Tibial nerve (tissue), 4 donors: ENCODE results near the gene PTPRK. TPM values are rescaled to one million over a fixed set of nuclear protein-coding genes. Genes with fewer than 3 reads are reported as not detected.

Experiments
- DNase-seq, 2 donors: peaks; one replicate each; pipeline ENCODE4 v3.0.0-alpha.2; 2019; ENCODE audit warnings: low spot score in 2 of 2
- H3K27ac ChIP-seq, 4 donors: fragments of 200-600 bp; sonication (generic) in 3 of 4; one replicate each; pipeline ENCODE4 v1.5.1; 2017 to 2019; ENCODE audit warnings: mild to moderate bottlenecking in 1 of 4
- H3K27me3 ChIP-seq, 2 donors: fragments of 200-600 bp; sonication (generic) in 1 of 2; one replicate each; pipeline versions ENCODE4 v1.5.1 to v1.6.0; 2017 to 2019
- H3K36me3 ChIP-seq, 3 donors: fragments of 200-600 bp; sonication (generic); one replicate each; pipeline ENCODE4 v1.5.1; 2018 to 2019
- H3K4me1 ChIP-seq, 4 donors: fragments of 200-600 bp; sonication (generic) in 3 of 4; one replicate each; pipeline ENCODE4 v1.5.1; 2017 to 2019
- H3K4me3 ChIP-seq, 4 donors: fragments of 200-600 bp; sonication (generic) in 3 of 4; one replicate each; pipeline ENCODE4 v1.5.1; 2017 to 2019; ENCODE audit warnings: mild to moderate bottlenecking in 1 of 4, moderate library complexity in 1 of 4
- H3K9me3 ChIP-seq, 4 donors: fragments of 200-600 bp; sonication (generic) in 3 of 4; one replicate each; pipeline ENCODE4 v1.5.1; 2017 to 2019
- EP300 ChIP-seq, 2 donors: sonication (generic); formaldehyde crosslinking; IDR thresholded peaks; one replicate each; pipeline ENCODE4 v1.6.1; 2017; ENCODE audit warnings: antibody characterized with exemption in 2 of 2, mild to moderate bottlenecking in 1 of 2
- POLR2A ChIP-seq, 2 donors: fragments of 450-650 bp; IDR thresholded peaks; one replicate each; pipeline ENCODE4 v1.6.1; 2017; ENCODE audit warnings: antibody characterized with exemption in 2 of 2, mild to moderate bottlenecking in 2 of 2, moderate library complexity in 2 of 2
- WGBS, 2 donors: methylation state at CpG; one replicate each; pipeline ENCODE4 v1.1.5; 2018; 5-methylcytosine and 5-hydroxymethylcytosine counted together
- total RNA-seq, 4 donors: library from RNA; depleted of rRNA; stranded (reverse); fragments of >200 nt; gene quantifications; one replicate each; pipeline ENCODE4 v1.1.0, GENCODE V29; 2016
- TF ChIP-seq, protein P1 (sequence below), 5 experiments: fragments of 200-600 bp in 3 of 5; fragments of 450-650 bp in 2 of 5; sonication (generic) in 3 of 5; IDR thresholded peaks; one replicate each; pipeline ENCODE4 v1.5.1; 2016 to 2019; ENCODE audit warnings: antibody characterized with exemption in 5 of 5, mild to moderate bottlenecking in 3 of 5, moderate library complexity in 2 of 5

Gene PTPRK
- total RNA-seq, 4 donors from 2014 or later, result 17.4 to 26.1 (median 21.2) TPM

DNA sequence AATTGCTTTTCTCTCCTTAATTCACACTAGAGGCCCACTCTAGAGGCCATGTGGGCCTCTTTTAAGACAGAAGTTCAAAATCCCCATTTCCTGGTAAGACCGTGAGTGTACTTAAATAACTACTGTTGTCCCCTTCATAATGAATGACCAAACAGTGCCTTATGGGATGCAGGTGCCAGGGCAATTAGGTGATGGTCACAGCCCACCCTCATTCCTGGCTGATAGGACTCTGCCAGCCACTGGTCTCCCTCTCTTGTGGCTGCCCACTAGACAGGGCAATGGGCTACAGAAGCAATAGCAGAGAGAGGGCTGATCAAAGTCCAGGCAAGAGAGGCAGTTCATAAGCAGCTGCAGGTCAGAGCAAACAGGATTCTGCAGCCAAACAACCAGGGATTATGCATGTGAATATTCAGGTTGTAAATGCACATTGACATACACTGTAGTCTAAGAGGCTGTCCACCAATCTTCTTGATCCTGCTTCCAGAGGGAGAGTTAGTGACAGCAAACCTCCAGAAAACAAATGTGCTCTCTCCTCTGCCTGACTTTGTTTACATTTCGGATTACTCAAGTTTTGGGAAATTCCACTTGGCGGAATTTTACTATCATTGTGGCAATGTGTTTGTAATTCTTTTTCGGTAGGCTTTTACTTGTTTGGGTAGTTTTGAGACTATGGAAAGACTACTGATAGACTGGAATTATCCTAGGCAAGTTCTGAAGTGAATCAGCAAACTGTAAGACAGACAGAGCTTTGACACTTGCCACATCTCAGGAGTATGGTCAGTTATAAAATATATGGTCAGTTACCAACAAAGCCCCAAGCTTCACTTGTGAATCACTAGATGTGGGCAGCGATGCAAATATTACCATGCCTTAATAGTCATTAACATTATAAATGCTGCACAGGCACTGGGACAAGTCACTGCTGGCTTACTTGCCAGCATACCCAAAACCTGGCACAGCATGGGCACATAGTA lies 12.8 kb downstream of the PTPRK start:
- Histone ChIP-seq H3K36me3 (no peaks in the 10 kb centered on the region), H3K4me1 (peaks cover 0 to 6% (median 1%) of the 10 kb centered on the region in 4 donors), H3K27me3 (no peaks in the 10 kb centered on the region), H3K27ac (no peak overlapping the region), H3K9me3 (no peaks in the 10 kb centered on the region), H3K4me3 (no peak overlapping the region)
- 83 to 85% methylated on average over 5 of the region's 5 CpGs for WGBS, 2 donors
- no peak for TF ChIP-seq EP300 (IDR thresholded peaks at IDR 0.05)
- no peak for DNase-seq

DNA sequence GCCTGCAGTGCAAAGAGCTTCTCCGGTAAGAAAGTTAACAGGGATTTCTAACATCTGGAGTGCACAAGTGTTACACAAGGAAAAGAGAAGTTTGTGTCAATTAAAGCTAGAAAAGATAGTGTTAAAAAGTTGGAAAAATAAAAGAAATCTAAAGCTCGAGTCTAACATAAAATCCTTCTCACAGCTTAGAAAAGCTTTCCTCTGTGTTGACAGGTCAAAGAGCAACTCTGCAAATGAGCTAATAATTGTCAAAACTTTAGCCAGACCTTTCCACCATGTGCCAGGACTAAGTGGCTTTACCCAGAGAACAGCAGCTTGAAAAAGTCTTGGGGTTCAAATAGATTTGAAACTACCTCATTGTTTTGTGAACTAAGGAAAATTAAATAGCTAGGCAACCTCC lies 14.8 kb downstream of the PTPRK start:
- Histone ChIP-seq H3K27me3 (no peaks in the 10 kb centered on the region), H3K4me1 (peaks cover 0 to 6% (median 1%) of the 10 kb centered on the region in 4 donors), H3K9me3 (no peaks in the 10 kb centered on the region), H3K4me3 (no peak overlapping the region), H3K27ac (no peak overlapping the region), H3K36me3 (no peaks in the 10 kb centered on the region)
- 50 to 51% methylated on average over 2 of the region's 2 CpGs for WGBS, 2 donors
- no peak for TF ChIP-seq EP300 (IDR thresholded peaks at IDR 0.05)
- no peak for TF ChIP-seq POLR2A (IDR thresholded peaks at IDR 0.05)
- TF ChIP-seq, protein P1, sequence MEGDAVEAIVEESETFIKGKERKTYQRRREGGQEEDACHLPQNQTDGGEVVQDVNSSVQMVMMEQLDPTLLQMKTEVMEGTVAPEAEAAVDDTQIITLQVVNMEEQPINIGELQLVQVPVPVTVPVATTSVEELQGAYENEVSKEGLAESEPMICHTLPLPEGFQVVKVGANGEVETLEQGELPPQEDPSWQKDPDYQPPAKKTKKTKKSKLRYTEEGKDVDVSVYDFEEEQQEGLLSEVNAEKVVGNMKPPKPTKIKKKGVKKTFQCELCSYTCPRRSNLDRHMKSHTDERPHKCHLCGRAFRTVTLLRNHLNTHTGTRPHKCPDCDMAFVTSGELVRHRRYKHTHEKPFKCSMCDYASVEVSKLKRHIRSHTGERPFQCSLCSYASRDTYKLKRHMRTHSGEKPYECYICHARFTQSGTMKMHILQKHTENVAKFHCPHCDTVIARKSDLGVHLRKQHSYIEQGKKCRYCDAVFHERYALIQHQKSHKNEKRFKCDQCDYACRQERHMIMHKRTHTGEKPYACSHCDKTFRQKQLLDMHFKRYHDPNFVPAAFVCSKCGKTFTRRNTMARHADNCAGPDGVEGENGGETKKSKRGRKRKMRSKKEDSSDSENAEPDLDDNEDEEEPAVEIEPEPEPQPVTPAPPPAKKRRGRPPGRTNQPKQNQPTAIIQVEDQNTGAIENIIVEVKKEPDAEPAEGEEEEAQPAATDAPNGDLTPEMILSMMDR (IDR thresholded peaks at IDR 0.05), result no peak
- no peak for DNase-seq

DNA sequence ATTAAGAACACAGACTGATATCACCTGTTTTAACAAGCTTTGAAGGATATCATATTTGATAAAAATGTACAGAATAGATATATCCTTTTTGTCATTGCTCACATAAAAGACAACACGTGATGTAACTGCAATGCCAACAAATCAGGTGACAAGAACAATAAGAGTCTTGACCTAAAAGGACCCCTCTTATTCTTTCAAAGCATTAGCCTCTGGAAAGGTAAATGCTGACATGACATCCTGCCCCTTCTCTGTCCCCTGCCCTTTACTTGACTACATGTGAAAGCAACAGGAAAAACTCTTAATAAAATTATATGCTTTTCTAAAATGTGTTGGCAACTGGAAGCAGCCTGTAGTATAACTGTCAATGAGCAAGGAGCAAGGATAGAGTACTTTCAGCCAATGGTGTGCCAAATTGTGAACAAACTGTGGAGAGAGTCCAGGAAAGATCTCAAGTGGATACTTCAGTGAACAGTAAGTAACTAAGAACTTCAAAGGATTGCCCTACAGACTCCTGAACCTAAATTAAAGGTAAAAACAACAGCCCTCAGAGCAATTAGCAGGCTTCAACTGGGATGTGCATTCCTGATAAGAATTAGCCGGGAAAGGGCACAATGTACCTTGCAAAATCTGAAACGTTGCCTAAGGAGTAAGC lies 16.3 kb downstream of the PTPRK start:
- no peaks in the 10 kb centered on the region for H3K36me3 ChIP-seq
- H3K9me3 ChIP-seq, result no peaks in the 10 kb centered on the region
- 71 to 82% methylated on average over 3 of the region's 3 CpGs for WGBS, 2 donors
- no peak for TF ChIP-seq EP300 (IDR thresholded peaks at IDR 0.05)
- no peak for TF ChIP-seq POLR2A (IDR thresholded peaks at IDR 0.05)
- TF ChIP-seq, protein P1 (IDR thresholded peaks at IDR 0.05), result no peak
- H3K4me3 ChIP-seq, result no peak overlapping the region
- no peaks in the 10 kb centered on the region for H3K27me3 ChIP-seq
- DNase-seq, result no peak
- no peak overlapping the region for H3K27ac ChIP-seq
- peaks cover 0 to 6% (median 1%) of the 10 kb centered on the region in 4 donors for H3K4me1 ChIP-seq

DNA sequence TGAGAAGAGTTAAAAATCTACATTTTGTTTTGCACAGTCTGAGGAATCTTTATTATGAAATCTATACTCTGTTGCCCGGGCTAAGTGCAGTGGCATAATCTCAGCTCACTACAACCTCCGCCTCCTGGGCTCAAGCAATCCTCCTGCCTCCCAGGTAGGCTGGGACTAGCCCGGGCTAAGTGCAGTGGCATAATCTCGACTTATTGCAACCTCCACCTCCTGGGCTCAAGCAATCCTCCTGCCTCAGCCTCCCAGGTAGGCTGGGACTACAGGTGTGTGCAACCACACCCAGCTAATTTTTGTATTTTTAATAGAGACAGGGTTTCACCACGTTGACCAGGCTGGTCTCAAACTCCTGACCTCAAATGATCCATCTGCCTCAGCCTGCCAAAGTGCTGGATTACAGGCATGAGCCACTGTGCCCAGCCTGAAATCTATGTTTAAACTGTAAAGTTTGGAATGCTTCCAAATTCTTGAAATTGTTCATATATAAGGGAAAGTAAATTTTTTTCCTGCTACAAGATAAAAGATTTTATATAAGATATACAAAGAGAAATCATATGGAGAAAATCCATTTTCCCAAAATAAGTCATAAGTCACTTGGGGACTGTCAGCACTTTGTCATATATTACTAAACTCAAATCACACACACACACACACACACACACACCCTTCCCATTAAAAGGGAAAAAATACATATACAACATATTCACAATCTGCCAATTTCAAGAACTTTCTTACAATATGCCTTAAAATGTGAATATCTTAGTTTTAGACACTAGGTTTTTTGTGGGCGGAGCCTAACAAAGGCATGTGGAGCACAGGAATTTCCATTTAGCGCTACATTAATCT lies 19.4 kb downstream of the PTPRK start:
- H3K27me3 ChIP-seq, result no peaks in the 10 kb centered on the region
- H3K4me1 ChIP-seq, result peaks cover 0 to 10% (median 2%) of the 10 kb centered on the region in 4 donors
- DNase-seq, result no peak
- 78 to 82% methylated on average over 7 of the region's 7 CpGs for WGBS, 2 donors
- no peaks in the 10 kb centered on the region for H3K9me3 ChIP-seq
- no peak overlapping the region for H3K27ac ChIP-seq
- TF ChIP-seq EP300 (IDR thresholded peaks at IDR 0.05), result no peak
- TF ChIP-seq POLR2A (IDR thresholded peaks at IDR 0.05), result no peak
- TF ChIP-seq, protein P1 (IDR thresholded peaks at IDR 0.05), result no peak
- H3K4me3 ChIP-seq, result no peak overlapping the region
- H3K36me3 ChIP-seq, result no peaks in the 10 kb centered on the region

DNA sequence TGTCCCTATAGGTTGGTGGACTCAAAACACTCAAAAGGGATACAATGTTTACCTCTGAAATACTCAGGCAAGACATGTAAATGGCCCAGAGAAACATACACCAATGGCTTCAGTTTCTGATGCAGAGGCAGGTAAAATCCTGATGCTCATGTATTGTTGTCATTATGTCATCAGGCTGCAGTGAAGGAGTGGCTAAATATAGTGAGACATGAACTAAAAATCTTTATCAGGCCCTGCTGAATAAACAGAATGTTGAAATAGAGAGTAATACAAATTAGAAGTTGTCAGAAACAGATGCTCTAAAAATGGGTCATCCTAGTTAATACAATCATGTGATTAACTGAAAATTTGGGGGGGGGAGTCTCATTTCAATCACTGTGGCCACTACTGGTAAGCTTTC lies 20.4 kb downstream of the PTPRK start:
- Histone ChIP-seq H3K4me1 (peaks cover 0 to 10% (median 2%) of the 10 kb centered on the region in 4 donors), H3K4me3 (no peak overlapping the region), H3K27ac (no peak overlapping the region), H3K36me3 (no peaks in the 10 kb centered on the region), H3K9me3 (no peaks in the 10 kb centered on the region), H3K27me3 (no peaks in the 10 kb centered on the region)
- no peak for DNase-seq
- TF ChIP-seq POLR2A (IDR thresholded peaks at IDR 0.05), result no peak
- TF ChIP-seq, protein P1 (IDR thresholded peaks at IDR 0.05), result no peak
- TF ChIP-seq EP300 (IDR thresholded peaks at IDR 0.05), result no peak
